Right hindlimb (tissue), 1 donor: ENCODE data around the gene AOAH.
"Not testable (repeated sequence)": the region's sequence is repeated elsewhere in the genome, so short reads cannot be mapped to it uniquely, and the experiment has no call there.

Source experiments
- DNase-seq: peaks from one replicate; pipeline ENCODE4 v3.0.0-alpha.2; 2018

Gene AOAH

GRCh38 chr7:36736090-36736898, 12.0 kb upstream of the AOAH start:
- no peak for DNase-seq

- DNase-seq: no peak
Observed at GRCh38 chr7:36735172-36735571, 10.9 kb upstream of the AOAH start.

GRCh38 chr7:36734731-36735130, 10.4 kb upstream of the AOAH start:
- DNase-seq: no peak

GRCh38 chr7:36733411-36733810, 9.1 kb upstream of the AOAH start:
- DNase-seq: no peak

- DNase-seq: no peak
Observed at GRCh38 chr7:36732806-36733205, 8.5 kb upstream of the AOAH start.

GRCh38 chr7:36730046-36730445, 5.8 kb upstream of the AOAH start:
- no peak for DNase-seq

GRCh38 chr7:36728143-36728542, 3.8 kb upstream of the AOAH start:
- DNase-seq: no peak

GRCh38 chr7:36726806-36727503, 2.7 kb upstream of the AOAH start:
- no peak for DNase-seq

GRCh38 chr7:36726311-36726710, 2.0 kb upstream of the AOAH start:
- DNase-seq: no peak

- no peak for DNase-seq
Observed at GRCh38 chr7:36724996-36725395, 702 bp upstream of the AOAH start.

- DNase-seq: no peak
Observed at GRCh38 chr7:36723291-36723690, 1.0 kb downstream of the AOAH start.

- DNase-seq: no peak
Observed at GRCh38 chr7:36719083-36719632, 5.1 kb downstream of the AOAH start.

GRCh38 chr7:36717586-36717985, 6.7 kb downstream of the AOAH start:
- no peak for DNase-seq

GRCh38 chr7:36716802-36717201, 7.5 kb downstream of the AOAH start:
- DNase-seq: not testable (repeated sequence)

- no peak for DNase-seq
Observed at GRCh38 chr7:36712015-36712414, 12.3 kb downstream of the AOAH start.

GRCh38 chr7:36711256-36711655, 13.0 kb downstream of the AOAH start:
- DNase-seq: no peak

- no peak for DNase-seq
Observed at GRCh38 chr7:36710186-36710791, 14.0 kb downstream of the AOAH start.

- DNase-seq: no peak
Observed at GRCh38 chr7:36708767-36709166, 15.5 kb downstream of the AOAH start.

- no peak for DNase-seq
Observed at GRCh38 chr7:36707898-36708297, 16.4 kb downstream of the AOAH start.

- DNase-seq: no peak
Observed at GRCh38 chr7:36707465-36707864, 16.8 kb downstream of the AOAH start.

- not testable (repeated sequence) for DNase-seq
Observed at GRCh38 chr7:36703860-36704259, 20.4 kb downstream of the AOAH start.

- no peak for DNase-seq
Observed at GRCh38 chr7:36692456-36692855, 31.8 kb downstream of the AOAH start.

- no peak for DNase-seq
Observed at GRCh38 chr7:36691983-36692382, 32.3 kb downstream of the AOAH start.
